HG02840 (cell line): ENCODE measurements around the gene PEX16.

Experiments
- ATAC-seq: cut with Tn5 transposase; IDR thresholded peaks from one replicate; pipeline ENCODE4 v1.9.1; 2021; ENCODE audit warnings: mild to moderate bottlenecking, moderate library complexity, moderate number of reproducible peaks; ENCODE audit not compliant: unreplicated experiment, low FRiP score

PEX16 gene

GRCh38 chr11:45917623-45918330, at the start of gene PEX16:
Gene PEX16 (minus strand): TSS chr11:45917877. CDS start chr11:45917811, 66 bp downstream.
- peak; percentile 90 for ATAC-seq

GRCh38 chr11:45964911-45965389, 47.3 kb upstream of the PEX16 start:
- ATAC-seq = no peak

- ATAC-seq = no peak
Measured at GRCh38 chr11:45961751-45962240, 44.1 kb upstream of the PEX16 start.

- no peak for ATAC-seq
Measured at GRCh38 chr11:45960387-45961095, 42.9 kb upstream of the PEX16 start.

- no peak for ATAC-seq
Measured at GRCh38 chr11:45959851-45960250, 42.2 kb upstream of the PEX16 start.

GRCh38 chr11:45949992-45950407, 32.3 kb upstream of the PEX16 start:
- ATAC-seq = no peak

- no peak for ATAC-seq
Measured at GRCh38 chr11:45948356-45948755, 30.7 kb upstream of the PEX16 start.

- no peak for ATAC-seq
Measured at GRCh38 chr11:45947885-45948284, 30.2 kb upstream of the PEX16 start.

GRCh38 chr11:45945397-45945999, 27.8 kb upstream of the PEX16 start:
- no peak for ATAC-seq

GRCh38 chr11:45942381-45942780, 24.7 kb upstream of the PEX16 start:
- no peak for ATAC-seq

- no peak for ATAC-seq
Measured at GRCh38 chr11:45941285-45941684, 23.6 kb upstream of the PEX16 start.

- no peak for ATAC-seq
Measured at GRCh38 chr11:45939836-45940235, 22.2 kb upstream of the PEX16 start.

- no peak for ATAC-seq
Measured at GRCh38 chr11:45937916-45938315, 20.2 kb upstream of the PEX16 start.

- no peak for ATAC-seq
Measured at GRCh38 chr11:45936511-45937054, 18.9 kb upstream of the PEX16 start.

GRCh38 chr11:45935349-45936064, 17.8 kb upstream of the PEX16 start:
- no peak for ATAC-seq

GRCh38 chr11:45934580-45935318, 17.1 kb upstream of the PEX16 start:
- no peak for ATAC-seq

GRCh38 chr11:45933846-45934579, 16.3 kb upstream of the PEX16 start:
- no peak for ATAC-seq

GRCh38 chr11:45933131-45933831, 15.6 kb upstream of the PEX16 start:
- ATAC-seq = no peak
